ENCODE data around the gene FNTB.

- TF ChIP-seq, protein P1, sequence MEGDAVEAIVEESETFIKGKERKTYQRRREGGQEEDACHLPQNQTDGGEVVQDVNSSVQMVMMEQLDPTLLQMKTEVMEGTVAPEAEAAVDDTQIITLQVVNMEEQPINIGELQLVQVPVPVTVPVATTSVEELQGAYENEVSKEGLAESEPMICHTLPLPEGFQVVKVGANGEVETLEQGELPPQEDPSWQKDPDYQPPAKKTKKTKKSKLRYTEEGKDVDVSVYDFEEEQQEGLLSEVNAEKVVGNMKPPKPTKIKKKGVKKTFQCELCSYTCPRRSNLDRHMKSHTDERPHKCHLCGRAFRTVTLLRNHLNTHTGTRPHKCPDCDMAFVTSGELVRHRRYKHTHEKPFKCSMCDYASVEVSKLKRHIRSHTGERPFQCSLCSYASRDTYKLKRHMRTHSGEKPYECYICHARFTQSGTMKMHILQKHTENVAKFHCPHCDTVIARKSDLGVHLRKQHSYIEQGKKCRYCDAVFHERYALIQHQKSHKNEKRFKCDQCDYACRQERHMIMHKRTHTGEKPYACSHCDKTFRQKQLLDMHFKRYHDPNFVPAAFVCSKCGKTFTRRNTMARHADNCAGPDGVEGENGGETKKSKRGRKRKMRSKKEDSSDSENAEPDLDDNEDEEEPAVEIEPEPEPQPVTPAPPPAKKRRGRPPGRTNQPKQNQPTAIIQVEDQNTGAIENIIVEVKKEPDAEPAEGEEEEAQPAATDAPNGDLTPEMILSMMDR (IDR thresholded peaks at IDR 0.05; ENCODE audit: insufficient read depth, low read depth, low read length) = no peak
- TF ChIP-seq EZH2 (IDR thresholded peaks at IDR 0.05; ENCODE audit: insufficient read depth, low read length) = no peak
Observed at GRCh38 chr14:64958743-64959142, 28.0 kb upstream of the FNTB start.

Measured in astrocyte (in vitro differentiated cells and primary cell).